DMS153 treated with DMSO at 0.1 percent for 48 hours (cell line): ENCODE data around the gene ACVR1C.
A peak's percentile ranks its signal among the peaks of the same experiment; 100 is the strongest.
"Not testable (repeated sequence)": the region's sequence is repeated elsewhere in the genome, so short reads cannot be mapped to it uniquely, and the experiment has no call there.

Experiments used
- DNase-seq: peaks from one replicate; lab custom pipeline; 2025; ENCODE audit not compliant: unreplicated experiment; lab: John Stamatoyannopoulos, UW

Gene ACVR1C

DNA sequence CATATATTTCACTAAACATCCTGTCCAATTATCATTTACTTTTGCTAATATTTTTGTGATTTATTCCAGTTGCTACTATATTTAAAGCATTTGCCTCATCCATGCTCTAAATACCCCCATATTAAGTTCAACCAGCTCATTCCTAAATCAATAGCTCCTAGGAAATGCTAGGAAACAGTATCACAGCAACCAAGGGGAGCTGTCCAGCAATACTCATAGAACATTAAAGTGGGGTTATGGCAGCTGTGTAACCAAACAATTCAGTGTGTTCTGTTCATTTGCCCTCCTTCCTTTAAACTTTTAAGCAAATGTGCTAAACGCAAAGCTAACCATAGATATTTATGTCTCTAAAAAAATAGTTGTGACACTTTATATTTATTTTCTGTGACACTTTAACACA, 41.1 kb downstream of the ACVR1C start:
- DNase-seq, result no peak

DNA sequence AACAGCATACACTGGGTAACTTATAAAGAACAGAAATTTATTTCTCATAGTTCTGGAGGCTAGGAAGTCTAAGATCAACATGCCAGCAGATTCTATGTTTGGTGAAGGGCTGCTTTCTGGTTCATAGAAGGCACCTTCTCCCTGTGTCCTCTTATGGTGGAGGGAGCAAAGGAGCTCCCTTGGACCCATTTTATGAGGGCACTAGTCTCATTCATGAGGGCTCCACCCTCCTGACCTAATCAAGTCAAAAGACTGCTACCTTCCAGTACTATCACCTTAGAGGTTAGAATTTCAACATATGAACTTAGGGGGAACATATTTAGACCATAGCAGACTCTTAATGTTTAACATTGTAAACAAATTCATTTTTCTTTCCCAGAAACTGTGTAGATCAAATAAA, 54.5 kb downstream of the ACVR1C start:
- no peak for DNase-seq

DNA sequence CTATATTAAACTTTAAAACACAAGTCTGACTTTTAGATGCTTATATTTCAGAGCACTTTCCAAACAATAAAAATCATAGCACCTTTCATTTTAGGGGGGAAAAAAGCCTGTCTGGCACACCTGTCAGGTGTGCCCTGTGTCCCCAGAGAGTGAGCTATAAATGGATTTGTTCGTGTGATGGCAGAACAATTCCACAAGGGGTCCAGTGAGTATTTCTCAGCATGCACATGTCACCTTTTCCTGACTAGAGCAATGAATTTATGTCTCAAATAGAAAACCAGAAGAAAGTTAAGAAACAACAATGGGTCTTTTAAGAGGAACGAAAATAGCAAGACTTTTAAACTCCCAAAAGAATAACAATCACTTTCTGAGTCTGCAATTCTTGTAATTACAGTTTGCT, 55.9 kb downstream of the ACVR1C start:
- DNase-seq, result peak; percentile 4

DNA sequence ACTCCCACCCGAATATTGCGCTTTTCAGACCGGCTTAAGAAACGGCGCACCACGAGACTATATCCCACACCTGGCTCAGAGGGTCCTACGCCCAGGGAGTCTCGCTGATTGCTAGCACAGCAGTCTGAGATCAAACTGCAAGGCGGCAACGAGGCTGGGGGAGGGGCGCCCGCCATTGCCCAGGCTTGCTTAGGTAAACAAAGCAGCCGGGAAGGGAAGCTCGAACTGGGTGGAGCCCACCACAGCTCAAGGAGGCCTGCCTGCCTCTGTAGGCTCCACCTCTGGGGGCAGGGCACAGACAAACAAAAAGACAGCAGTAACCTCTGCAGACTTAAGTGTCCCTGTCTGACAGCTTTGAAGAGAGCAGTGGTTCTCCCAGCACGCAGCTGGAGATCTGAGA, 62.0 kb downstream of the ACVR1C start:
- DNase-seq, result not testable (repeated sequence)

DNA sequence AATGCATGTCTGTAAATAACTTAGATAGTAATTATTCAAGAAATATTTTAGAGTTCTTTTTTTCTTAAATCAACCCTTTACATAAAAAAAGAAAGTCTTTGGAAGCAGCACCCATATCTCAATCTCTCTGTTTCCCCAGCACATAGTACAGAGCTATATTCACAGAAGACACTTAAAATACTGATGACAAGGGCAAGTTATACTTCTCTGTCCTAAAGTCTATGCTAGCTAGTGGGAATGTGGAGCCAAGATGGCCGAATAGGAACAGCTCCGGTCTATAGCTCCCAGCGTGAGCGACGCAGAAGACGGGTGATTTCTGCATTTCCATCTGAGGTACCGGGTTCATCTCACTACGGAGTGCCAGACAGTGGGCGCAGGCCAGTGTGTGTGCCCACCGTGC, 62.6 kb downstream of the ACVR1C start:
- not testable (repeated sequence) for DNase-seq

DNA sequence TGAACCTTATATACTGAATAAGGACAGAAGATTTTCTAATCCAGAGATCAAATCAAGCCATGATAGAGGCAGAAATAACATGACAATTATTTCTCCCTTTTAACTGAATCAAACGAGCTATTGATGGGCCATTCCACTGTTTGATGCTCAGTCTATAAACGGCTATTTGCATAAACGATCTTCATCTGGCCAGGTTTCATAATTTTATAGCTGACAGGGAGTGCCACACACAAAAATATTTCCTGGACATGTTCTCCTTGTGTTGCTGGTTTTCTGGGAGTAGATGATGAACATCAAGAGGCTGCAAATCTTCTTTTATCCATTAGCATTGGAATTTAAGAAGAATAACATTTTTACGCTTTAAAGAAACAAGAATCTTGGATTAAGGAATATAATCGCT, 63.1 kb downstream of the ACVR1C start:
- no peak for DNase-seq

DNA sequence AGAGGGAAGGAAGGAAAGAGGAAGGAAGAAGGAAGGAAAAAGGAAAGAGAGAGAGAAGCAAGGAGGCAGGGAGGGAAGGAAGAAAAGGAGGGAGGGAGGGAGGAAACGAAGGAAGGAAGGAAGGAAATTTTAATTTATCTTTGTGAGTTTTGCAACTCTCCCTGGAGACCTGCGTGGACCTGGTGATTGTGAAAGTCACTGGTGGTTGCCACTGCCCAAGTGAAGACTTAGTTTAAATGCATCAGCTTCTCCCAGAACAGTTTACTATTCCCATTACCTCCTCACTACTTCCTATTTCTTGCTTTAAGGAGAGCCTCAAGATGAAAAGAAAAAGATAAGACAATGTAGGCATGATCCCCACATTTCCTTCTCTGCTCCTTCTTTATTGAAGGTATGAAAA, 68.8 kb downstream of the ACVR1C start:
- no peak for DNase-seq

DNA sequence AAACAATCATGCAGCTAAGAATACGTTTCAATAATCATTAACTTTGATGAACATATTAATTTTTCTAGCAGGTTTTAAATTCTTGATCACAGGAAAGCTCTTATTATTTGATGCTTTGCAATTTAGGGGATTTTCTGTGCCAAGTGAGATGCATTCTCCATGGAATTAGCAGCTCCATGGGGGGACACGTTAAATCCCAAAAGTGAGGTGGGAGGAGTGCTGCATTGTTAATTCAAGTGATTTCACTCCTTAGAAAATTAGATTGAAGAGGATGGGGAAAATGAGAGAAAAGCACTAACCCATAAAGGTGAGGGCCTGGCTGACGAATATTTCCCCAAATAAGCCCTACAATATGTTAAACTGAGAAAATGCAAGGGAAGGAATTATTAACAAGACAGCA, 69.2 kb downstream of the ACVR1C start:
- no peak for DNase-seq

DNA sequence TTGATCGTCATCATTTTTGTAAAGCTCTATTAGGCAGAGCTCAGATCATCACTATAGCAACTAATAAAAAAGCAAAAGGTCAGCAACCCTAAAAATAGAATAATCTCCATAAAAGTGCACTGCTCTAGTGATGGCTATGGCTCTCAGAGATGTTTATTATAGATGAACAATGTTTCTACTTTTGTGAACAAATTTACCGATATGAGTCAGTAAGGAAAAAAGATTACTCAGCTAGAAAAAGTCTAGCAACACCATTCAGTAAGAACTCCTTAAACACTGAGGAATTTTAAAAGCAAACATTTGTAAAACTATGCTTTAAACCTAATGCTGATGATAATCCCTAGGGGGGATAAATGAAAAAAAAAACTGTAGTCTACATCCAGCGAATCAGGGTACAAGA, 69.6 kb downstream of the ACVR1C start:
- DNase-seq, result no peak

DNA sequence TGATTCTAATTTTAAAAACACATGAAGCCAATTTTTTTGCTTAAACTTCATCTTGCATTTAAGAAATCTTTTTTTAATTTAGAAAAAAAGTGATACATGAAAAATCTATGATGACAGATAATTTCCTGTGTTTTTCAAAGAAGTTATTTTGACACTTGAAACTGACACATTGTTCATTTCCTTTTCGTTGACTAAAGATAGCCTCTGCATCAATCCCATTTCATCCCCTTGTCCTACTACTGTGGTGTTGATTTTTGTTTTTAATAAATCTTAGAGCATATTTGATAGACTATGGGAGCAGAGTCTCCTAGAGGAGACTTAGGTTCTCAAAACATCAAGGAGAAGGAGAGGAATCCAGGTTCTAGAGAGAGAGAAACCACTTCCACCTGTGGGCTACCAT, 70.9 kb downstream of the ACVR1C start:
- no peak for DNase-seq

DNA sequence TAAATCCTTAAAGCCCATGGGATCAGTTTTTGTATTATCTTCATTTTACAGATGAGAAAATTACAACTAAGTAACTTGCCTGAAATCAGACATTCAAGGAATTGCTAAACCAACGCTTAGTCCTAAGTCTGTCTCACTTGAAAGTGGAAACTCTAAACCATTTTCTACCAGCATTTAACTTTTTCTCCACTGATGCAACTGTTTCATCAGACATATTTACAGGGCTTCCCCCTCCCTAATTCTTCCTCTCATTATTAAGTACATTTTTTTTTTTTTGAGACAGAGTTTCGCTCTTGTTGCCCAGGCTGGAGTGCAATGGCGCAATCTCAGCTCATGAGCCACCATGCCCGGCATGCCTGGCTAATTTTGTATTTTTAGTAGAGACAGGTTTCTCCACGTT, 88.6 kb downstream of the ACVR1C start:
- DNase-seq, result no peak

DNA sequence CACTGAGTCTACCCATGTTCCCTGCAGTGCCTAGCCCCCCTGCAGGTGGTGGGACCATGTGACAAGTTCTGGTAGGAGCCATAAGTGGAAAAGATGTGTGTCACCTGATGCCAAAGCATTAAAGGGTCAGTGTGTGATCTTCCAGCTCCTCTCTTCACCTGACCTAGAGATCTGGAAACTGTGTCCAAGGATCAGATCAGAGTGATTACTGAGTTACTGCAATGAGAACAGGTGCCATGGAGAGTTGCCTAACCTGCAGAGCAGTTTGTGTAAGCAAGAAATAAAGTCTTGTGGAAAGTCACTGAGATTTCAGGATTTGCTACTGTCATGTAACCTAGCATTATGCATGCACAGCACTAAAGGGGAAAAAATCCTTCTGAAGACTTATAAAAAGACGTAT, 90.6 kb downstream of the ACVR1C start:
- no peak for DNase-seq

DNA sequence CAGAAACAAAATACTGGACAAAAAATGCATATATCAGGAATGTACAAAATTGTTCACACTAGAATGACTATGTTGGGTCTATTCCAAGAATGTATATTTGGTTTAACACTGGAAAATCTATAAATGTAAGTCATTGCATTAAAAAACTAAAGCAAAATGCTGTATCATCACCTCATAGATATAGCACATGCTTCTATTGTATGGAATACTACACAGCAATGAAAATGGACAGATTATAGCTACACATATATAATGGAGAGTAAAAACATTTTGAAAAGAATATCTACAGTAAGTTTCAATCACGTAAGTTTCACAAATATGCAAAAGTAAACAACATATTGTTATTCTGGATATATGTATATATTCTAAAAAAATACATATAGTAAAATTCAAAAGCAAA, 91.8 kb downstream of the ACVR1C start:
- DNase-seq, result no peak

DNA sequence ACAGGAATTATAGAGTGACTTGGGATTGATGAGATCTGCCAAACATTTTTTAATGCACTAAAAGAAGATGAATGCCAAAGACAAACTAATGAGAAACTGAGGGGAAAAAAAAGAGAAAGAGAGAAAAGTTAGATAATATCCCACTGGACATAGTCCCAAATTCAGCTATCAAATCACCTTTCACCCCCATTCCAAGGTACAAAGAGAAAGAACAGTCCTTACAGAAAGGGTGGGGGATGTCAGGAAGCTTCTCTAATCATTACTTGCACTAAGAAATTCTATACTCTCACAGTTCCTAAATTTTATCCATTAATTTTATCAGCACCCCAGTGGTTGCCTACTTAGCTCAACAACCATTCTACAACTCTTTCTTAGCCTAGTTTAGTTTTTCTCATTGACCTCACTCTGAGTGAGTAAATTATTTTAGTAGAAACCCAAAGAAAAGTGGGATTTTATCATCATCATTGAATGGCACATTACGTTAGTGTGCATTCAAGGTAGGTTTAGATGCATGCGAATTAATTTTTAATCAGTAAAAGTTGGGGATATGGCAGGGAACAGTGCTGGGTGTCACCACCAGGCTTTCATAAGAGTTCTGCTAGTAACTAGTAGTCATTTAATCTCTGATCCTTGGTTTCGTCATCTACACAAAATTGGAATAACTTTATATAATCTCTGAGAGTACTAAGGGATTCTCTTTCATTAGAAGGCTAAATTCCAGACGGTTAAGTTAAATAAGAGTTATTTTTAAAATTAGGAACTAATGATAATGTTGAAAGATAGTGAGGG, 99.5 kb downstream of the ACVR1C start:
- no peak for DNase-seq

DNA sequence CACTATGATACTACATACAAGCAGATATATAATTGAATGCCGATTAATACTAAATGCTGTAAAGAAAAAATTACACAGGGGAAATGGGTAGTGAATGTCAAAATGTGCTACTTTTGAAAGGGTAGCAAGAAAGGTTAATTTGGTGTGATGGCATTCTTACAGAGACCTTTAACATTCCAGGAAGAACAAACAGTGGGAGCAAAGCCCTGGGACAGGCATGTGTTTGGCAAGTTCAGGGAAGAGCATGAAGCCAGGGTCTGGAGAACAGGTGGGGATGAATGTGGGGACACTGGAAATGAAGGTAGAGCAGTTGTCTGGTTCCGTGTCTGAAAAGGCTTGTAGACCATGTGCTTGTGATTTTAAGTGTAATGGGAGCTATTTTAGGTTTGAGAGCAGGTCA, 102.6 kb downstream of the ACVR1C start:
- no peak for DNase-seq

DNA sequence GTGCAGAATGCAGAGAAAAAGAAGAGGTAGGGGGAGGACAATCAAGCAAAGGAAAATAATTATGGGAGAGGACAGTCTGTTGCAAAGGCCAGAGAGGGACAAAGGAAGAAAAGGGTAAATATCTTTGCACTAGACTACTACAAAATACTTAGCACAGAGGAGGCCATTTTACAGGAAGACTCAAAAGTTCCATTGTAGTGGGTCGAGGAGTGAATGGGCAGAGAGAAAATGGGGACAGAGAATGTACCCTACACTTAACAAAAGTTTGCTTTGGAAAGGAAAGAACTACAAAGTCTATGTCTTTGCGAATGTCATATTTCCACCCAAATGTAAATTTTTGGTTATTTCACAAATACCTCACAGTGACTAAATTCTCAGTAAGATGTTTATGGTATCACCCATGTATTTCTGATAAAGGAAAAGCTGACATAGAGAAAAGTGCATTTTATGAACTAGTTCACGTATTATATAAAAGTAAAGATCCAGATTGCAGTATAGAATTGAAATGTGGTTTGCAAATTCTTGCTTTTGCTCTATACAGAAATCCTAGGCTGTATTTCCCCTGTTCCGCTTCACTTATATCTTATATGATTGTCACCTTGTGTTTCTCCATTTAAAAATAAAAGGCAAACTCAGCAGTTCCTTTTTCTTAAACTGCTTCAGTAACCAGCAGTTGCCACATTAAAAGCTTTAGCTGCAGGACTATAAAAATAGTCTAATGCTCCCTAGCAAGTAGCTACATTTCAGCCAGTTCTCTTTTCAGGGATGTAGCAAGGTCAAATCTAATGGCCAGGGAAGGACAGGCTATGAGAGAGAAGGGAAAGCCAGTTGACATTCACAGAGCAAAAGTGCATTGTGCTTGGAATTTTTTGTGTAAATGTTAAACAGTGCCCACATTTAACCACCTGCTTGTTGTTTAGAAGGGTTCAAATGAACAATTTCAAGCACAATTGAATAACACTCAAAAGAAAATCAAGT, 105.1 kb downstream of the ACVR1C start:
- DNase-seq, result no peak

DNA sequence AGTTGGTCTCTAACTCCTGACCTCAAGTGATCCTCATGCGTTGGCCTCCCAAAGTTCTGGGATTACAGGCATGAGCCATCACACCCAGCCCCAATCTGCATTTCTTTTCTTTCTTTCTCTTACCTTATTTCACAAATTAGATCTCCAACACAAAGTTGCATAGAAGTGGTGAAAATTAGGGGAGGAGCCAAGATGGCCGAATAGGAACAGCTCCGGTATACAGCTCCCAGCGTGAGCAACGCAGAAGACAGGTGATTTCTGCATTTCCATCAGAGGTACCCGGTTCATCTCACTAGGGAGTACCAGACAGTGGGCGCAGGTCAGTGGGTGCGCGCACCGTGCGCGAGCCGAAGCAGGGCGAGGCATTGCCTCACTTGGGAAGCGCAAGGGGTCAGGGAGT, 113.7 kb downstream of the ACVR1C start:
- DNase-seq, result not testable (repeated sequence)

DNA sequence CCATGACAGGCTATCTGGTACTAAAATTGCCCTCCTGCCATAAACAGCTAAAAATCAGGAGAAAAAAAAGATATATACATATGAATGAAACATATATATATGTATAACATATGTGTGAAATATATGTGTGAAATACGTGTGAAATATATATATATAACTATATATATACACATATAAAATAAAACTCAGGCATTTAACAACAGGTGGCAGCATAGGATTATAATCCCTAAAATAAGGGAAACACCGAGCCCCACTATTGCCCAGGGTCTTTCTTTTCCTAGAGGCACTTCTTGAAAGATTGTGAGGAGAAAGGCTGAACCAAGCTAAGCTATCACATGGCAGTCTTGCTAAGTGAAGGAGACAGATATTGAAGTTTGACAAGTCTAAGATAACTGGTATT, 118.9 kb downstream of the ACVR1C start:
- DNase-seq, result no peak

DNA sequence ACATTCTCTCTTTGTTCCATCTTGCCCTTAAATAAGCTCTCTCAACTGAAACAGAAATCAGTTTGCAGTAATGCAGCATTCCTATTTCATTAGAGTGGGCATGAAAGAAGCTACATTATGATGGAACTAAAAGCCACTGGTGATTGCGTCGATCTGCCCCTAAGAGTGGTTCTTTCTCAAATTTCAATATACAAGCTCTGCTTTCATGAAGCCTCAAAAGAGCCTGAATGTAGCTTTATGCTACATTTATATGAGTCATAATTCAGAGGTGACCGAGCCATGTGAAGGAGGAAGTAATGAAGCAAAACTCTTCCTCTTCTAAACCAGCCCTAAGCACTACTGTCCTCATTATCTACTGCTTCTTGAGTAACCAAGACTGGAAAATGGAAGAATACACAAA, 120.0 kb downstream of the ACVR1C start:
- no peak for DNase-seq

DNA sequence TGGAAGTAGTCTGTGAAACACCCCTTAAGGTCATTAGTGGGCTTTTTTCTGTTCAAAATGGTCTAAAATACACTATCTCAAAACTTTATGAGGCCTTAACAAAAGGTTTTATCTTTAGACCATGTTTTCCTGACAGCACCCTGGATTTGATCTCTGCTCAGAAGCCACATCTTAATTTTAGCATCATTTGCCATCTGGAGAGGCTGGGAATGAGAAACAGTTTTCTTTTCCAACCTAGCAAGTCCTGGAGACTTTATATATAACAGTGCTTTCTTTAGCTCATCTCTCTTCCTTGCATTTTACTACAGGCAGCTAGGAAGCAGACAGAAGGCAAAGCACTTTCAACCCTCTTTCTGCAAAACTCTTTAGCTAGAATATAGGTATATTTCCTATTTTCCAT, 122.1 kb downstream of the ACVR1C start:
- DNase-seq, result no peak

DNA sequence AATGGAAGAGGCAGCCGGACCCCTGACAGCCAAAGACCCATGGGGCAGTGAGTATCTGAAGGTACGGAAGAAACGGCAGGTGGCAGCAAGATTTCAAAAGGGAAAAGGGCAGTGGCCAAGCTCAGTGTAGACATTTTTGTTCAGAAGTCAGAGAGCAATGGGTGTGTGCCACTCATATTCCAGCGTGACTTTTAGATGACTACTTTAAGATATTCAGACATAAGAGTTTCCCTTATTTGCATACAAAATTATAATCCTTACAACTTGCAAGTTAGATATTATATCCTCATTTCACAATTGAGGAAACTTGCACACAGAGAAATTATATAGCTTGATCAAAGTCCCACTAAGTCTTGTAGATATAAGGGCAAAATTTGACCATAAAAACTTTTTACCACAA, 124.0 kb downstream of the ACVR1C start:
- DNase-seq, result no peak

DNA sequence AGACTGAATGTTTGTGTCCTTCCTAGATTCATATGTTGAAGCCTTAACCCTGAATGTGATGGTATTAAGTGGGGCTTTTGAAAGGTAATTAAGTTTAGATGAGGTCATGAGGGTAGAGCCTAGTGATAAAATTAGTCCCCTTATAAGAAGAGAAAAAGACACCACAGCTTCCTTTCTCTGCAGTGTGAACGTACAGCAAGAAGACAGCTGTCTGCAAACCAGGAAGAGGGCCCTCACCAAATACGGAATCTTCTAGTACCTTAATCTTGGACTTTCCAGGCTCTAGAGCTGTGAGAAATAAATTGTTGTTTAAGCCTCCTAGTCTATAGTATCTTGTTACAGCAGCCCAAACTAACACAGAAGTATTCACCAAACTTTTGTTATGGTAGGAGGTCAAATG, 127.6 kb downstream of the ACVR1C start:
- no peak for DNase-seq
